DOHH2 (cell line): Measurements from ENCODE around the gene CARD6.
A peak's percentile ranks its signal among the peaks of the same experiment; 100 is the strongest.
"Not testable (repeated sequence)": the region's sequence is repeated elsewhere in the genome, so short reads cannot be mapped to it uniquely, and the experiment has no call there.

Source experiments
- H3F3A ChIP-seq: fragments of 200-600 bp; sonication (generic), shearing (Covaris generic); 2 replicates; pipeline ENCODE4 v1.6.0; 2016; ENCODE audit warnings: antibody characterized with exemption, mild to moderate bottlenecking; ENCODE audit not compliant: control insufficient read depth, insufficient read depth
- H3K27ac ChIP-seq: fragments of 200-600 bp; sonication (generic); 2 replicates; pipeline ENCODE4 v1.5.1; 2014; ENCODE audit warnings: low read depth, mild to moderate bottlenecking, low read length, moderate library complexity
- H3K27me3 ChIP-seq: fragments of 200-600 bp; sonication (generic); 2 replicates; pipeline ENCODE4 v1.6.1; 2014; ENCODE audit warnings: mild to moderate bottlenecking, low read length, mixed read lengths; ENCODE audit not compliant: control insufficient read depth
- H3K36me3 ChIP-seq: fragments of 200-600 bp; sonication (generic); 2 replicates; pipeline ENCODE4 v1.6.1; 2014; ENCODE audit warnings: mild to moderate bottlenecking, low read length, moderate library complexity, mixed read lengths; ENCODE audit not compliant: control insufficient read depth
- H3K4me1 ChIP-seq: fragments of 200-600 bp; sonication (generic); 2 replicates; pipeline ENCODE4 v1.6.1; 2014; ENCODE audit warnings: mild to moderate bottlenecking, low read length, mixed read lengths; ENCODE audit not compliant: control insufficient read depth
- H3K4me2 ChIP-seq: fragments of 200-600 bp; sonication (generic); 2 replicates; pipeline ENCODE4 v1.6.0; 2014; ENCODE audit warnings: mild to moderate bottlenecking, low read length, moderate library complexity
- H3K4me3 ChIP-seq: fragments of 200-600 bp; sonication (generic); 2 replicates; pipeline ENCODE4 v1.5.1; 2014; ENCODE audit warnings: mild to moderate bottlenecking, low read length, mixed read lengths
- H3K79me2 ChIP-seq: fragments of 200-600 bp; sonication (generic); 2 replicates; pipeline ENCODE4 v1.6.1; 2014; ENCODE audit warnings: mild to moderate bottlenecking, low read length, mixed read lengths; ENCODE audit not compliant: control insufficient read depth
- H3K9me2 ChIP-seq: fragments of 200-600 bp; sonication (generic); replicated peaks from 2 replicates; pipeline ENCODE4 v1.6.1; 2014; ENCODE audit warnings: mild to moderate bottlenecking, low read length, mixed read lengths; ENCODE audit not compliant: control insufficient read depth
- H3K9me3 ChIP-seq: fragments of 200-600 bp; sonication (generic); 2 replicates; pipeline ENCODE4 v1.6.1; 2014; ENCODE audit warnings: antibody characterized with exemption, low read length, mixed read lengths; ENCODE audit not compliant: control insufficient read depth, insufficient read depth
- H4K20me1 ChIP-seq: fragments of 200-600 bp; sonication (generic); 2 replicates; pipeline ENCODE4 v1.6.0; 2014; ENCODE audit warnings: low read depth, mild to moderate bottlenecking, antibody characterized with exemption, low read length, moderate library complexity; ENCODE audit not compliant: control insufficient read depth, insufficient read depth
- EZH2phosphoT487 ChIP-seq: fragments of 200-600 bp; sonication (generic); IDR thresholded peaks from 2 replicates; pipeline ENCODE4 v1.6.1; 2017; ENCODE audit warnings: borderline replicate concordance, mild to moderate bottlenecking, antibody characterized with exemption, low read length, moderate library complexity, mixed read lengths
- TF ChIP-seq, protein P1 (sequence below): fragments of 200-600 bp; sonication (generic); IDR thresholded peaks from one replicate; pipeline ENCODE4 v1.5.1; 2014; ENCODE audit warnings: antibody characterized with exemption, mild to moderate bottlenecking, low read depth, low read length; ENCODE audit not compliant: poor library complexity, severe bottlenecking

The CARD6 gene, protein sequence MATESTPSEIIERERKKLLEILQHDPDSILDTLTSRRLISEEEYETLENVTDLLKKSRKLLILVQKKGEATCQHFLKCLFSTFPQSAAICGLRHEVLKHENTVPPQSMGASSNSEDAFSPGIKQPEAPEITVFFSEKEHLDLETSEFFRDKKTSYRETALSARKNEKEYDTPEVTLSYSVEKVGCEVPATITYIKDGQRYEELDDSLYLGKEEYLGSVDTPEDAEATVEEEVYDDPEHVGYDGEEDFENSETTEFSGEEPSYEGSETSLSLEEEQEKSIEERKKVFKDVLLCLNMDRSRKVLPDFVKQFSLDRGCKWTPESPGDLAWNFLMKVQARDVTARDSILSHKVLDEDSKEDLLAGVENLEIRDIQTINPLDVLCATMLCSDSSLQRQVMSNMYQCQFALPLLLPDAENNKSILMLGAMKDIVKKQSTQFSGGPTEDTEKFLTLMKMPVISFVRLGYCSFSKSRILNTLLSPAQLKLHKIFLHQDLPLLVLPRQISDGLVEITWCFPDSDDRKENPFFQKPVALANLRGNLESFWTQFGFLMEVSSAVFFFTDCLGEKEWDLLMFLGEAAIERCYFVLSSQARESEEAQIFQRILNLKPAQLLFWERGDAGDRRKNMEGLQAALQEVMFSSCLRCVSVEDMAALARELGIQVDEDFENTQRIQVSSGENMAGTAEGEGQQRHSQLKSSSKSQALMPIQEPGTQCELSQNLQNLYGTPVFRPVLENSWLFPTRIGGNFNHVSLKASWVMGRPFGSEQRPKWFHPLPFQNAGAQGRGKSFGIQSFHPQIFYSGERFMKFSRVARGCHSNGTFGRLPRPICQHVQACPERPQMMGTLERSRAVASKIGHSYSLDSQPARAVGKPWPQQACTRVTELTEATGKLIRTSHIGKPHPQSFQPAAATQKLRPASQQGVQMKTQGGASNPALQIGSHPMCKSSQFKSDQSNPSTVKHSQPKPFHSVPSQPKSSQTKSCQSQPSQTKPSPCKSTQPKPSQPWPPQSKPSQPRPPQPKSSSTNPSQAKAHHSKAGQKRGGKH

DNA sequence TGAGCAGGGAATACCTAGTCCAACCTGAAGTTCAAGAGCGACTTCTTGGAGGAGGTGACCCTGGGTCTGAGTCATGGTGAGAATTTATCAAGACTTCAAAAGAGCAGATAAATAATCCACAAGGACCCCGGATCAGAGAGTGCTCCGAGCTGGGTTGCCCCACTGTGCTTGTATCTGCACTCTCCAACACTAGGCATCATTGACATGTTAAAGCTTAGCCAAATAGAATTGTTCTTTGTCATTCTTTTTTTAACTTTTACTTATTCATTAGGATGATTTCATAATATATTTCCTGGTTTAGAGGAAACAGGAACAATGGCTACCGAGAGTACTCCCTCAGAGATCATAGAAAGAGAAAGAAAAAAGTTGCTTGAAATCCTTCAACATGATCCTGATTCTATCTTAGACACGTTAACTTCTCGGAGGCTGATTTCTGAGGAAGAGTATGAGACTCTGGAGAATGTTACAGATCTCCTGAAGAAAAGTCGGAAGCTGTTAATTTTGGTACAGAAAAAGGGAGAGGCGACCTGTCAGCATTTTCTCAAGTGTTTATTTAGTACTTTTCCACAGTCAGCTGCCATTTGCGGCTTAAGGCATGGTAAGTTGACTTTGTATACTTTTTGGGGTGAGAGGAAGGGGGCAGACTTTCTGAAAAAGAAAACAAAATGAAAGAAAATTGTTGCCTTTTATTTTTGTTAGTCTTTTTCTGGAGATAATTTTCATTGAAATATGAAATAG is at the start of gene CARD6:
Gene CARD6, plus strand, starts transcription at position 300 of the 738 bp plus-strand sequence. Its CDS starts 16 bp downstream, at position 316.
- TF ChIP-seq, protein P1, sequence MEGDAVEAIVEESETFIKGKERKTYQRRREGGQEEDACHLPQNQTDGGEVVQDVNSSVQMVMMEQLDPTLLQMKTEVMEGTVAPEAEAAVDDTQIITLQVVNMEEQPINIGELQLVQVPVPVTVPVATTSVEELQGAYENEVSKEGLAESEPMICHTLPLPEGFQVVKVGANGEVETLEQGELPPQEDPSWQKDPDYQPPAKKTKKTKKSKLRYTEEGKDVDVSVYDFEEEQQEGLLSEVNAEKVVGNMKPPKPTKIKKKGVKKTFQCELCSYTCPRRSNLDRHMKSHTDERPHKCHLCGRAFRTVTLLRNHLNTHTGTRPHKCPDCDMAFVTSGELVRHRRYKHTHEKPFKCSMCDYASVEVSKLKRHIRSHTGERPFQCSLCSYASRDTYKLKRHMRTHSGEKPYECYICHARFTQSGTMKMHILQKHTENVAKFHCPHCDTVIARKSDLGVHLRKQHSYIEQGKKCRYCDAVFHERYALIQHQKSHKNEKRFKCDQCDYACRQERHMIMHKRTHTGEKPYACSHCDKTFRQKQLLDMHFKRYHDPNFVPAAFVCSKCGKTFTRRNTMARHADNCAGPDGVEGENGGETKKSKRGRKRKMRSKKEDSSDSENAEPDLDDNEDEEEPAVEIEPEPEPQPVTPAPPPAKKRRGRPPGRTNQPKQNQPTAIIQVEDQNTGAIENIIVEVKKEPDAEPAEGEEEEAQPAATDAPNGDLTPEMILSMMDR, result peak; percentile 15
- no peak for TF ChIP-seq EZH2phosphoT487
- H3K4me3 ChIP-seq, result peak within 1 kb of the TSS; percentile 72
- H3F3A ChIP-seq, result 0 out of 2 replicates have a peak, but pooled peaks cover 6% of the 10 kb centered on the region
- peaks cover 39% of the 10 kb centered on the region for H3K4me1 ChIP-seq
- no peaks in the 10 kb centered on the region for H4K20me1 ChIP-seq
- no peaks in the 10 kb centered on the region for H3K9me3 ChIP-seq
- 0 out of 2 replicates have a peak, but pooled peaks cover under 1% of the 10 kb centered on the region for H3K79me2 ChIP-seq
- no peak within 1 kb of the TSS for H3K27ac ChIP-seq
- H3K4me2 ChIP-seq, result peak within 1 kb of the TSS; percentile 73
- no peaks in the 10 kb centered on the region for H3K9me2 ChIP-seq
- H3K27me3 ChIP-seq, result no peaks in the 10 kb centered on the region
- no peaks in the 10 kb centered on the region for H3K36me3 ChIP-seq

DNA sequence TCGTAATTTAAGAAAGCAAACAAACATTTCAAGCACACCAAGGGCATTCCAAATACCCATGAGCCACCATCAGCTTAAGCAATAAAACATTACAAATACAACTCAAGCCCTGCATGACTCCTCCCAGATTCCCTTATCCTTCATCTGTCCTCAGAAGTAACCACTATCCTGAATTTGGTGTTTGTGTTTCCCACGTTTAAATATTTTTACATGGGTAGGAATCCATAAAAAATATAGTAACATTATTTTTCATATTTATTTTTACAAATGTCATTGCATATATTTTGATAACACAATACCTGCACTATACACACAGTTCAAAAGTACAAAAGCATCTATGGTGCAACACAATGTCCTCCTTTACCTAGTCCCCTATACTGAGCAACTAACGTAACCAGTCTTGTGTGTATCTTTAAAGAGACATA is 49.4 kb upstream of the CARD6 start:
- Histone ChIP-seq H3K4me2 (no peak overlapping the region), H3K9me2 (no peaks in the 10 kb centered on the region), H3K9me3 (0 out of 2 replicates have a peak, but pooled peaks cover 5% of the 10 kb centered on the region), H3K27ac (no peak overlapping the region), H4K20me1 (peaks cover 7% of the 10 kb centered on the region; the same call in 1 of the 2 replicates), H3K79me2 (peaks cover 98% of the 10 kb centered on the region), H3K4me3 (no peak overlapping the region), H3K27me3 (no peaks in the 10 kb centered on the region), H3K4me1 (peaks cover 8% of the 10 kb centered on the region), H3K36me3 (peaks cover 36% of the 10 kb centered on the region), H3F3A (no peaks in the 10 kb centered on the region)
- TF ChIP-seq EZH2phosphoT487, result no peak
- TF ChIP-seq, protein P1, result no peak

DNA sequence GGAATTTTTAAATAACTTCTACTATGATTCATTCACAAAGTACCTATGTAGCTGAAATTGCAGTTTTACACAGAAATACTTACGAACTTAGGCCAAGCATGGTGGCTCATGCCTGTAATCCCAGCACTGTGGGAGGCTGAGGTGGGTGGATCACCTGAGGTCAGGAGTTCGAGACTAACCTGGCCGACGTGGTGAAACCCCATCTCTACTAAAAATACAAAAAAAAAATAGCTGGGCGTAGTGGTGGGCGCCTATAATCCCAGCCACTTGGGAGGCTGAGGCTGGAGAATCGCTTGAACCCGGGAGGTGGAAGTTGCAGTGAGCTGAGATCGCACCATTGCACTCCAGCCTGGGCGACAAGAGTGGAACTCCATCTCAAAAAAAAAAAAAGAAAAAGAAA is 48.5 kb upstream of the CARD6 start:
- Histone ChIP-seq H3K4me1 (peaks cover 11% of the 10 kb centered on the region), H3K36me3 (peaks cover 34% of the 10 kb centered on the region), H3K79me2 (peaks cover 99% of the 10 kb centered on the region)
- not testable (repeated sequence) for H3K4me2 ChIP-seq, H3K4me3 ChIP-seq, H3K9me3 ChIP-seq, H3F3A ChIP-seq, H4K20me1 ChIP-seq, H3K9me2 ChIP-seq, H3K27me3 ChIP-seq, H3K27ac ChIP-seq

DNA sequence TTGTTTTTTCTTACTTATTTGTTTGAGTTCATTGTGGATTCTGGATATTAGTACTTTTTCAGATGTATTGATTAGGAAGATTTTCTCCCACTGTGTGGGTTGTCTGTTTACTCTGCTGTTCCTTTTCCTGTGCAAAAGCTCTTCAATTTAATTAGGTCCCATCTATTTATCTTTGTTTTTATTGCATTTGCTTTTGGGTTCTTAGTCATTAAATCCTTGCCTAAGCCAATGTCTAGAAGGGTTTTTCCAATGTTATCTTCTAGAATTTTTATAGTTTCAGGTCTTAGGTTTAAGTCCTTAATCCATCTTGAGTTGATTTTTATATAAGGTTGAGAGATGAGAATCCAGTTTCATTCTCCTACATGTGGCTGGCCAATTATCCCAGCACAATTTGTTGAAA is 46.8 kb upstream of the CARD6 start:
- Histone ChIP-seq H3K36me3 (peaks cover 21% of the 10 kb centered on the region), H3K4me1 (peaks cover 12% of the 10 kb centered on the region), H3K79me2 (peaks cover 91% of the 10 kb centered on the region)
- not testable (repeated sequence) for H3K27me3 ChIP-seq, H3K4me3 ChIP-seq, H3F3A ChIP-seq, H3K9me2 ChIP-seq, H3K9me3 ChIP-seq, H3K27ac ChIP-seq, H4K20me1 ChIP-seq, H3K4me2 ChIP-seq

DNA sequence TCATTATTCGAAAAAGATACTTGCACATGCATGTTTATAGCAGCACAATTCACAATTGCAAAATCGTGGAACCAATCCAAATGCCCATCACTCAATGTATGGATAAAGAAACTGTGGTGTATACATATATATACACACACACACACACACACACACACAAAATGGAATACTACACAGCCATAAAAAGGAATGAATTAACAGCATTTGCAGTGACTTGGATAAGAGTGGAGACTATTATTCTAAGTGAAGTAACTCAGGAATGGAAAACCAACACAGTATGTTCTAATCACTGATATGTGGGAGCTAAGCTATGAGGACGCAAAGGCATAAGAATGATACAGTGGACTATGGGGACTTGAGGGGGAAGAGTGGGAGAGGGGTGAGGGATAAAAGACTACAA is 46.3 kb upstream of the CARD6 start:
- H3K4me1 ChIP-seq, result peaks cover 17% of the 10 kb centered on the region
- H3K9me3 ChIP-seq, H3K4me3 ChIP-seq, H3K27ac ChIP-seq, H3K27me3 ChIP-seq, H4K20me1 ChIP-seq, H3F3A ChIP-seq, H3K9me2 ChIP-seq, H3K4me2 ChIP-seq: not testable (repeated sequence)
- peaks cover 19% of the 10 kb centered on the region for H3K36me3 ChIP-seq
- H3K79me2 ChIP-seq, result peaks cover 86% of the 10 kb centered on the region
